HepG2 (cell line): ENCODE results near the gene PARVB.

Experiments used
- FOXP1 ChIP-seq, 2 experiments: fragments of 450-650 bp in 1 of 2; IDR thresholded peaks; 2 replicates each; pipeline ENCODE4 v1.6.1; 2017 to 2018; ENCODE audit warnings: antibody characterized with exemption in 1 of 2
- JUNB ChIP-seq: sonication (generic); formaldehyde crosslinking; IDR thresholded peaks from 2 replicates; pipeline ENCODE4 v1.8.0; 2022; ENCODE audit warnings: missing genetic modification reagents, mild to moderate bottlenecking, borderline replicate concordance
- MAFF ChIP-seq: IDR thresholded peaks from 2 replicates; pipeline ENCODE4 v1.6.1; 2011; ENCODE audit warnings: low read depth, low read length, improper control_type of control experiment
- MTA3 ChIP-seq: sonication (generic); formaldehyde crosslinking; IDR thresholded peaks from 2 replicates; pipeline ENCODE4 v1.4.0; 2020; ENCODE audit warnings: missing genetic modification reagents
- POLR2A ChIP-seq, 2 experiments: IDR thresholded peaks; 2 replicates each; pipeline ENCODE4 v1.6.1; 2011; ENCODE audit warnings: low read depth in 2 of 2, low read length in 2 of 2, mild to moderate bottlenecking in 1 of 2, moderate library complexity in 1 of 2; ENCODE audit not compliant: insufficient read depth in 1 of 2
- RAD21 ChIP-seq: fragments of 450-650 bp; formaldehyde crosslinking; IDR thresholded peaks from 2 replicates; pipeline ENCODE4 v1.5.0; 2020; ENCODE audit warnings: mild to moderate bottlenecking
- SMAD1 ChIP-seq: sonication (generic); formaldehyde crosslinking; IDR thresholded peaks from 2 replicates; pipeline ENCODE4 v1.4.0; 2020; ENCODE audit warnings: missing genetic modification reagents, low read depth, mild to moderate bottlenecking, borderline replicate concordance
- YY1 ChIP-seq: IDR thresholded peaks from 2 replicates; pipeline ENCODE4 v1.6.1; 2011; ENCODE audit warnings: low read length, low read depth, moderate library complexity, mild to moderate bottlenecking; ENCODE audit not compliant: insufficient read depth, insufficient replicate concordance
- ZBTB1 ChIP-seq: sonication (generic); formaldehyde crosslinking; IDR thresholded peaks from 2 replicates; pipeline ENCODE4 v1.4.0; 2020; ENCODE audit warnings: missing genetic modification reagents, borderline replicate concordance
- ZFP37 ChIP-seq: sonication (generic); formaldehyde crosslinking; IDR thresholded peaks from 2 replicates; pipeline ENCODE4 v1.4.0; 2020; ENCODE audit warnings: missing genetic modification reagents, borderline replicate concordance
- ZNF24 ChIP-seq: fragments of 450-650 bp; IDR thresholded peaks from 2 replicates; pipeline ENCODE4 v1.6.1; 2017; ENCODE audit warnings: antibody characterized with exemption, mild to moderate bottlenecking
- ZNF264 ChIP-seq: sonication (generic); formaldehyde crosslinking; IDR thresholded peaks from 2 replicates; pipeline ENCODE4 v1.4.0; 2020; ENCODE audit warnings: missing genetic modification reagents
- ZNF432 ChIP-seq: sonication (generic); formaldehyde crosslinking; IDR thresholded peaks from 2 replicates; pipeline ENCODE4 v1.5.0; 2020; ENCODE audit warnings: missing genetic modification reagents, mild to moderate bottlenecking, borderline replicate concordance
- ZNF530 ChIP-seq: sonication (generic); formaldehyde crosslinking; IDR thresholded peaks from 2 replicates; pipeline ENCODE4 v1.5.0; 2020; ENCODE audit warnings: low read depth, mild to moderate bottlenecking, missing genetic modification reagents

GRCh38 chr22:44172370-44173108 lies 148.4 kb downstream of the PARVB start:
- TF ChIP-seq ZNF24 (no peak), ZNF530 (CRISPR knock-in tag) (no peak), RAD21 (CRISPR knock-in tag) (no peak), YY1 (no peak), ZFP37 (CRISPR knock-in tag) (no peak), ZNF432 (no peak), FOXP1 (IDR thresholded peaks at IDR 0.05) (no peak), FOXP1 (CRISPR knock-in tag; IDR thresholded peaks at IDR 0.05) (no peak), POLR2A (IDR thresholded peaks at IDR 0.05; ENCODE audit: insufficient read depth in 1 of 2, low read depth in 2 of 2, low read length in 2 of 2) (no peak), ZNF264 (no peak), ZBTB1 (CRISPR knock-in tag) (no peak), MAFF (no peak), JUNB (CRISPR knock-in tag) (no peak), SMAD1 (CRISPR knock-in tag) (no peak), MTA3 (CRISPR knock-in tag) (no peak)
